ENCODE measurements around the gene PRKAG1.

PRKAG1 gene

DNA sequence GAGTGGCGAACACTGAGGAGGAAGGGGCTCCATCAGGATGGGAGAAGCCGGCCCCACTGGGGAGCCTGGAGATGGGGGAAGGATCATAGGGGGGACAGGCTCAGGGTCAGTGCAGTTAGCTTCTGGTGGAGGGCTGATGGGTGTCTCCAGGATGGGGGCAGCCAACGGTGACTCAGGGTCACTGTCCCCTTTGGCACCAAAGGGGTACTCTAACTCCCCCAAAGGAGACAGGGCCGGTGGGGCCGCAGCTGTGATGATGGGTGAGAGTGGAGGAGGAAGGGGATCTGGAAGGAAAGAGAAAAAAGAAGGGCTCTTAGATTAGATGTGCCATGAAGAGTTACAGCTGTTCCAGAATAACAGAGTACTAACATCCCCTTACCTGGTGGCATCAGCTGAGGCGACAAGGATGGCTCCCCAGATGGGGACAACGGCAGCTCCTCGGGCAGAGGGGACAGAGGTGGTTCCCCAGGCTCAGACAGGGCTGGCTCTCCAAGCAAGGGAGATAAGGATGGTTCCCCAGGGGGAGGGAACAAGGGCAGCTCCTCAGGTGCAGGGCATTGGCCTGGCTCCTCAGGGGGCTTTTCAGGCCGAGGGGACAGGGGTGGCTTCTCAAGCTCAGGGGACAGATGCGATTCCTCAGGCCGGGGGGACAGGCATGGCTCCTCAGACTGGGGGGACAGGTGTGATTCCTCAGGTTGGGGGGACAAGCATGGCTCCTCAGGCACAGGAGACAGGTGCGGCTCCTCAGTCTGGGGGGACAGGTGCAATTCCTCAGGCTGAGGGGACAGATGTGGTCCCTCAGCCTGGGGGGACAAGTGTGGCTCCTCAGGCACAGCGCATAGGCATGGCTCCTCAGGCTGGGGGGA is 32.2 kb upstream of the PRKAG1 start:
- no peak for TF ChIP-seq CTCF (IDR thresholded peaks at IDR 0.05; ENCODE audit: control extremely low read depth, extremely low read depth, low read depth, missing control alignments)
- CTCF ChIA-PET = interaction anchor here (0.9 to 2.2 kb wide), 5 partner anchors 8 to 56 kb away, joined by 3 to 6 read pairs (median 3); no protein-coding TSS in a partner anchor
- no peak for DNase-seq (ENCODE audit: extremely low spot score)
- POLR2A ChIA-PET = interaction anchor here (0.6 kb wide), 1 partner anchor 16 kb away, joined by 5 read pairs; no protein-coding TSS in a partner anchor

- no peak for TF ChIP-seq CTCF (IDR thresholded peaks at IDR 0.05; ENCODE audit: control extremely low read depth, extremely low read depth, low read depth, missing control alignments)
- DNase-seq (ENCODE audit: extremely low spot score) = no peak
- POLR2A ChIA-PET = no interaction called here
- CTCF ChIA-PET = interaction anchor here (1.1 to 2.2 kb wide), 2 partner anchors 12 to 14 kb away, joined by 3 to 6 read pairs; no protein-coding TSS in a partner anchor
Observed at GRCh38 chr12:49049566-49050224, 31.1 kb upstream of the PRKAG1 start.

- DNase-seq (ENCODE audit: extremely low spot score) = no peak
- ChIA-PET CTCF (interaction anchor here (1.0 to 2.2 kb wide), 8 partner anchors 10 to 61 kb away, joined by 3 to 11 read pairs (median 4); no protein-coding TSS in a partner anchor), POLR2A (no interaction called here)
- no peak for TF ChIP-seq CTCF (IDR thresholded peaks at IDR 0.05; ENCODE audit: control extremely low read depth, extremely low read depth, low read depth, missing control alignments)
Observed at GRCh38 chr12:49048953-49049352, 30.4 kb upstream of the PRKAG1 start.

DNA sequence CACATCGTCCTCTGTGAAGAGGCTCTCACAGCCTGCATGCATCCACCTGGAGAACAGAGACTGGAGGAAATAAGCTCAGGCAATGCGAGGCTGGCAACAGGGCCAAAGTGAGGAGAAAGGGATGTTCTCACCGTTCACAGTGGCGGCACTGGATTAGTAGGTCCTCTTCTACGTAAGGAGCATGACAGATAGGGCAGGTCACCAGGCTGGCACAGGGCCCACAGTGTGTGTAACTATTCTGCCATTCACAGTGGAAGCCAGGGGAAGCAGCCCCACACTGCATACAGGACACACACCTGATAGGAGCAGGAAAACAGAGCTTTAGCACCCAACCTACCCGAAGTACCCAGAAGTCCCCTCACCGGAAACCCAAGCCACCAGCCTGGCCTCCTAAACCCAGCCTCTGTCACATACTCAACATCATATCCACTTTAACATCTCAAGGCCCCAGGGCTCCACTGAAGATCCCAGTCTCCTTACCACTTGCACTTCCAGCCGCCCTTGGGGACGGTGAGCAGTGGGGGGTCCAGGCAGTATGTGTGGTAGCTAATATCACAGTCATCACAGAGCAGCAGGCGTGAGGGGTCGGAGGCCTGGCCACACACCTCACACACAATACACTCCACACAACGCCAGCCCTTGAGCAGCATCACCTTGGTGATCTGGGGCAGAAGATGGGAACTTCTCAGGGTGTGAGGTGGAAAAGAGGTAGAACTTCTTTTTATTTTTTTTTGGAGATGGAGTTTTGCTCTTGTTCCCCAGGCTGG is 27.7 kb upstream of the PRKAG1 start:
- ChIA-PET CTCF (interaction anchor here (1.1 to 12.3 kb wide), 6 partner anchors 9 to 52 kb away, joined by 3 to 203 read pairs (median 6); no protein-coding TSS in a partner anchor), POLR2A (interaction anchor here (0.7 kb wide), 1 partner anchor 85 kb away, joined by 7 read pairs; the partner anchor contains the start of gene TUBA1B)
- no peak for DNase-seq (ENCODE audit: extremely low spot score)
- TF ChIP-seq CTCF (IDR thresholded peaks at IDR 0.05; ENCODE audit: control extremely low read depth, extremely low read depth, low read depth, missing control alignments) = no peak

- ChIA-PET CTCF (interaction anchor here (1.1 to 12.3 kb wide), 12 partner anchors 10 to 87 kb away, joined by 3 to 203 read pairs (median 6); partner anchors contain the start of gene ARF3), POLR2A (interaction anchor here (1.4 kb wide), 1 partner anchor 13 kb away, joined by 3 read pairs; no protein-coding TSS in a partner anchor)
- TF ChIP-seq CTCF (IDR thresholded peaks at IDR 0.05; ENCODE audit: control extremely low read depth, extremely low read depth, low read depth, missing control alignments) = no peak
- DNase-seq (ENCODE audit: extremely low spot score) = no peak
Observed at GRCh38 chr12:49044660-49045059, 26.1 kb upstream of the PRKAG1 start.

All from GM10248 (cell line).